ENCODE measurements around the gene TMPRSS11A.

- no peak for TF ChIP-seq CTCF (conservative IDR thresholded peaks at IDR 0.05; ENCODE audit: low read length)
- TF ChIP-seq EZH2phosphoT487 (IDR thresholded peaks at IDR 0.05; ENCODE audit: borderline replicate concordance, low read depth, low read length), result no peak
These were observed 8.4 kb downstream of the TMPRSS11A start for GRCh38 chr4:67954890-67955289.

Measured in OCI-LY7 (cell line).